ENCODE measurements around the gene SELENOT.

DNA sequence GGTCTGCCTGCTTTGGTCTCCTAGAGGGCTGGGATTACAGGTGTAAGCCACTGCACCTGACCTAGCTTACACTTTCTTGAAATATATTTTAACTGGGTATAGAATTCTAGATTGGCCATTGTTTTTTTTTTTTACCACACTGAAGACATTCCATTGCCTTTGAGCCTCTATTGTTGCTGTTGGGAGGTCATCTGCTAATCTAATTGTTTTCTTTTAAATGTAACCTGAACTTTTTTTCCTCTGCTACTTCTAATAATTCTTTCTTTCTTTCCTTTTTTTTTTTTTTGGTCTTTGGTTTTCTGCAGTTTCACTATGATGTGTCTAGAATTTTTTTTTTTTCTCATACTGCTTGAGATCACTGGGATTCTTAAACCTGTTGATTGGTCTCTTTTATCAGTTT, 72.5 kb downstream of the SELENOT start:
- TF ChIP-seq, protein P1, sequence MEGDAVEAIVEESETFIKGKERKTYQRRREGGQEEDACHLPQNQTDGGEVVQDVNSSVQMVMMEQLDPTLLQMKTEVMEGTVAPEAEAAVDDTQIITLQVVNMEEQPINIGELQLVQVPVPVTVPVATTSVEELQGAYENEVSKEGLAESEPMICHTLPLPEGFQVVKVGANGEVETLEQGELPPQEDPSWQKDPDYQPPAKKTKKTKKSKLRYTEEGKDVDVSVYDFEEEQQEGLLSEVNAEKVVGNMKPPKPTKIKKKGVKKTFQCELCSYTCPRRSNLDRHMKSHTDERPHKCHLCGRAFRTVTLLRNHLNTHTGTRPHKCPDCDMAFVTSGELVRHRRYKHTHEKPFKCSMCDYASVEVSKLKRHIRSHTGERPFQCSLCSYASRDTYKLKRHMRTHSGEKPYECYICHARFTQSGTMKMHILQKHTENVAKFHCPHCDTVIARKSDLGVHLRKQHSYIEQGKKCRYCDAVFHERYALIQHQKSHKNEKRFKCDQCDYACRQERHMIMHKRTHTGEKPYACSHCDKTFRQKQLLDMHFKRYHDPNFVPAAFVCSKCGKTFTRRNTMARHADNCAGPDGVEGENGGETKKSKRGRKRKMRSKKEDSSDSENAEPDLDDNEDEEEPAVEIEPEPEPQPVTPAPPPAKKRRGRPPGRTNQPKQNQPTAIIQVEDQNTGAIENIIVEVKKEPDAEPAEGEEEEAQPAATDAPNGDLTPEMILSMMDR (conservative IDR thresholded peaks at IDR 0.05), result no peak
- no peak for TF ChIP-seq ZFX (IDR thresholded peaks at IDR 0.05)

Data from C4-2B (cell line).